H1 (cell line): Measurements from ENCODE around the gene GMEB2. TPM values are rescaled to one million over a fixed set of nuclear protein-coding genes. Genes with fewer than 3 reads are reported as not detected.

Source experiments
- CTCF ChIA-PET: fragments of 300-600 bp; sonication (Branson Sonifier 250); formaldehyde crosslinking; loops from one replicate; lab custom pipeline; 2021; ENCODE audit not compliant: partially characterized antibody; lab: Charles Lee
- POLR2A ChIA-PET: fragments of 300-600 bp; sonication (Branson Sonifier 250); formaldehyde crosslinking; loops from one replicate; lab custom pipeline; 2021; ENCODE audit warnings: inconsistent platforms; ENCODE audit not compliant: partially characterized antibody; lab: Charles Lee
- DNase-seq, 2 experiments: peaks; one replicate each; pipeline versions ENCODE4 v3.0.0 to v3.0.0-alpha.2; 2010 to 2022; ENCODE audit warnings: low spot score in 2 of 2, low read depth in 1 of 2, mixed read lengths in 1 of 2
- FAIRE-seq: peaks from 2 replicates; lab custom pipeline; 2011; peaks lifted over from hg19 to GRCh38; lab: Jason Lieb, UNC
- H2AFZ ChIP-seq: 2 replicates; pipeline ENCODE4 v1.8.1; 2012; ENCODE audit warnings: low read length, inconsistent platforms
- H2AK5ac ChIP-seq: 2 replicates; pipeline ENCODE4 v1.6.1; 2013; ENCODE audit warnings: low read depth, low read length
- H2BK120ac ChIP-seq: replicated peaks from 2 replicates; pipeline ENCODE3; 2013; ENCODE audit warnings: low read depth, low read length, inconsistent platforms
- H2BK12ac ChIP-seq: 2 replicates; pipeline ENCODE4 v1.6.1; 2013; ENCODE audit warnings: low read depth, low read length
- H2BK15ac ChIP-seq: 2 replicates; pipeline ENCODE4 v1.6.1; 2013; ENCODE audit warnings: low read length
- H2BK20ac ChIP-seq: 2 replicates; pipeline ENCODE4 v1.6.1; 2013; ENCODE audit warnings: low read length
- H2BK5ac ChIP-seq: 2 replicates; pipeline ENCODE4 v1.6.1; 2013; ENCODE audit warnings: low read depth, low read length
- H3K14ac ChIP-seq: 2 replicates; pipeline ENCODE4 v1.6.1; 2013; ENCODE audit warnings: inconsistent platforms; ENCODE audit not compliant: insufficient read length
- H3K18ac ChIP-seq: 2 replicates; pipeline ENCODE4 v1.6.1; 2013; ENCODE audit warnings: low read length; ENCODE audit errors: extremely low read depth
- H3K23ac ChIP-seq: 2 replicates; pipeline ENCODE4 v1.6.1; 2013; ENCODE audit warnings: inconsistent platforms; ENCODE audit not compliant: insufficient read length
- H3K23me2 ChIP-seq: 2 replicates; pipeline ENCODE4 v1.6.1; 2013; ENCODE audit warnings: low read depth, low read length
- H3K27ac ChIP-seq: 2 replicates; pipeline ENCODE4 v1.6.1; 2011; ENCODE audit warnings: low read depth, low read length, inconsistent platforms
- H3K27me3 ChIP-seq, 4 experiments: replicated peaks in 1 of 4; 1 replicate in 1 of 4; 2 replicates in 3 of 4; pipeline versions ENCODE4 v1.6.1 to v1.8.1; 2011 to 2013; ENCODE audit warnings: low read length in 3 of 4, mild to moderate bottlenecking in 3 of 4, inconsistent platforms in 2 of 4, mixed read lengths in 2 of 4, moderate library complexity in 1 of 4; ENCODE audit not compliant: control insufficient read depth in 3 of 4, insufficient read depth in 3 of 4; ENCODE audit errors: extremely low read depth in 1 of 4
- H3K36me3 ChIP-seq, 4 experiments: 2 replicates each; pipeline versions ENCODE4 v1.6.1 to v1.8.1; 2011 to 2013; ENCODE audit warnings: mild to moderate bottlenecking in 4 of 4, low read length in 3 of 4, moderate library complexity in 2 of 4, control low read depth in 1 of 4, inconsistent platforms in 1 of 4; ENCODE audit not compliant: insufficient read depth in 4 of 4, control insufficient read depth in 2 of 4
- H3K4ac ChIP-seq: replicated peaks from 2 replicates; pipeline ENCODE3; 2013; ENCODE audit warnings: low read length, low read depth, mixed read lengths, inconsistent platforms; ENCODE audit not compliant: insufficient read length
- H3K4me1 ChIP-seq, 4 experiments: replicated peaks in 1 of 4; 1 replicate in 1 of 4; 2 replicates in 3 of 4; pipeline versions ENCODE4 v1.6.1 to v1.8.1; 2011 to 2013; ENCODE audit warnings: low read length in 3 of 4, inconsistent platforms in 2 of 4, mixed read lengths in 1 of 4; ENCODE audit not compliant: insufficient read depth in 4 of 4, control insufficient read depth in 3 of 4
- H3K4me2 ChIP-seq, 2 experiments: 2 replicates each; pipeline versions ENCODE4 v1.6.1 to v1.8.1; 2011 to 2013; ENCODE audit warnings: low read depth in 2 of 2, low read length in 2 of 2, control low read depth in 1 of 2, inconsistent platforms in 1 of 2, mild to moderate bottlenecking in 1 of 2; ENCODE audit not compliant: insufficient read depth in 1 of 2
- H3K4me3 ChIP-seq, 4 experiments: fragments of 200-600, 300-600 bp in 1 of 4; sonication (generic), shearing (Covaris generic), sonication (Bioruptor Twin) in 1 of 4; 2 replicates each; pipeline versions ENCODE4 v1.5.1 to v1.8.1; 2011 to 2016; ENCODE audit warnings: low read length in 4 of 4, low read depth in 3 of 4, control low read depth in 2 of 4, inconsistent platforms in 2 of 4, mild to moderate bottlenecking in 2 of 4, mixed read lengths in 1 of 4, moderate library complexity in 1 of 4; ENCODE audit not compliant: insufficient read depth in 2 of 4; ENCODE audit errors: extremely low read depth in 1 of 4
- H3K56ac ChIP-seq: replicated peaks from 2 replicates; pipeline ENCODE3; 2013; ENCODE audit warnings: low read depth, mild to moderate bottlenecking, mixed read lengths, low read length, inconsistent platforms; ENCODE audit not compliant: insufficient read length
- H3K79me1 ChIP-seq: 2 replicates; pipeline ENCODE4 v1.6.1; 2013; ENCODE audit warnings: low read depth, low read length, control low read depth
- H3K79me2 ChIP-seq, 2 experiments: 2 replicates each; pipeline versions ENCODE4 v1.6.1 to v1.8.1; 2012 to 2013; ENCODE audit warnings: low read length in 2 of 2, mild to moderate bottlenecking in 2 of 2, inconsistent platforms in 1 of 2; ENCODE audit not compliant: insufficient read depth in 2 of 2, control insufficient read depth in 1 of 2
- H3K9ac ChIP-seq, 4 experiments: replicated peaks in 1 of 4; 1 replicate in 1 of 4; 2 replicates in 3 of 4; pipeline versions ENCODE4 v1.6.1 to v1.8.1; 2011 to 2013; ENCODE audit warnings: low read depth in 3 of 4, low read length in 3 of 4, control low read depth in 2 of 4, mild to moderate bottlenecking in 2 of 4, moderate library complexity in 2 of 4, inconsistent platforms in 1 of 4; ENCODE audit errors: extremely low read depth in 1 of 4
- H3K9me3 ChIP-seq, 2 experiments: 2 replicates each; pipeline versions ENCODE4 v1.6.1 to v1.8.1; 2012 to 2013; ENCODE audit warnings: mild to moderate bottlenecking in 2 of 2, moderate library complexity in 2 of 2, control low read depth in 1 of 2, inconsistent platforms in 1 of 2, low read depth in 1 of 2, low read length in 1 of 2, mixed read lengths in 1 of 2; ENCODE audit not compliant: insufficient read depth in 2 of 2
- H4K20me1 ChIP-seq, 2 experiments: replicated peaks in 1 of 2; 2 replicates each; pipeline versions ENCODE3 to v1.8.1; 2011 to 2013; ENCODE audit warnings: inconsistent platforms in 2 of 2, low read length in 2 of 2, mild to moderate bottlenecking in 1 of 2; ENCODE audit not compliant: insufficient read depth in 2 of 2, control insufficient read depth in 1 of 2
- H4K5ac ChIP-seq: 2 replicates; pipeline ENCODE4 v1.6.1; 2013; ENCODE audit warnings: low read length, low read depth, mixed read lengths, inconsistent platforms; ENCODE audit not compliant: insufficient read length
- H4K8ac ChIP-seq: 2 replicates; pipeline ENCODE4 v1.8.0; 2013; ENCODE audit warnings: mild to moderate bottlenecking, moderate library complexity, low read length, inconsistent platforms; ENCODE audit not compliant: insufficient read depth; ENCODE audit errors: extremely low read depth
- H4K91ac ChIP-seq: replicated peaks from 2 replicates; pipeline ENCODE3; 2013; ENCODE audit warnings: low read length, mixed read lengths, inconsistent platforms; ENCODE audit not compliant: insufficient read length
- CTBP2 ChIP-seq: IDR thresholded peaks from 2 replicates; pipeline ENCODE4 v1.7.0; 2011; ENCODE audit warnings: borderline replicate concordance, mild to moderate bottlenecking, moderate library complexity, mixed read lengths, low read length; ENCODE audit not compliant: insufficient read depth, insufficient read length
- EGR1 ChIP-seq: IDR thresholded peaks from 2 replicates; pipeline ENCODE4 v1.6.1; 2011; ENCODE audit warnings: low read depth, low read length, borderline replicate concordance
- EZH2 ChIP-seq: fragments of 200-600 bp; sonication (generic); IDR thresholded peaks from 2 replicates; pipeline ENCODE4 v1.7.1; 2012; ENCODE audit warnings: low read depth, mild to moderate bottlenecking, moderate library complexity, low read length, inconsistent platforms; ENCODE audit not compliant: severe bottlenecking
- POLR2AphosphoS5 ChIP-seq: IDR thresholded peaks from 2 replicates; pipeline ENCODE4 v1.6.1; 2011; ENCODE audit warnings: low read depth, low read length
- RFX5 ChIP-seq: IDR thresholded peaks from 2 replicates; pipeline ENCODE4 v1.6.1; 2011; ENCODE audit warnings: low read depth, low read length, improper control_type of control experiment, borderline replicate concordance
- YY1 ChIP-seq: IDR thresholded peaks from 2 replicates; pipeline ENCODE4 v1.6.1; 2011; ENCODE audit warnings: low read depth, mild to moderate bottlenecking, low read length
- WGBS, 2 experiments: shearing (Covaris generic) in 1 of 2; methylation state at CpG; one replicate each; pipeline versions ENCODE4 v1.1.6 to v1.1.7; 2013 to 2015; ENCODE audit warnings: low lambda C conversion rate in 2 of 2, mixed read lengths in 2 of 2, inconsistent platforms in 1 of 2, low coverage in 1 of 2, missing lambda C conversion rate in 1 of 2; ENCODE audit not compliant: insufficient replicate concordance in 2 of 2, insufficient coverage in 1 of 2, insufficient read length in 1 of 2; ENCODE audit errors: extremely low coverage in 1 of 2, missing lambda C conversion rate in 1 of 2; 5-methylcytosine and 5-hydroxymethylcytosine counted together
- polyA plus RNA-seq, 7 experiments: library from polyadenylated mRNA; depleted of rRNA in 3 of 7; stranded (reverse) in 5 of 7; unstranded in 2 of 7; fragments of >200 nt in 5 of 7; fragments of 200-250 nt in 2 of 7; gene quantifications; 1 replicate in 5 of 7; 2 replicates in 1 of 7; 4 replicates in 1 of 7; pipeline versions ENCODE4 v1.2.1 to v1.2.3, GENCODE V29; 2011 to 2013; ENCODE audit warnings: missing spikeins in 2 of 7, mixed read lengths in 2 of 7
- total RNA-seq: library from RNA; stranded (reverse); fragmentation: NEBNext Ultra II Directional; extraction: Animal tissue kit (Norgen Biotek cat#: 25700); gene quantifications from 2 replicates; pipeline ENCODE4 v1.2.1, GENCODE V29; 2021

Gene GMEB2
- total and polyA plus RNA-seq, 2 of the 8 experiments (the other 6 are each of a cell fraction or from before 2014, with no cell fraction given) = 12.9 to 14.2 TPM

- Histone ChIP-seq H2BK5ac (no peak overlapping the region), H2AFZ (no peak overlapping the region), H3K36me3 (no peaks in the 10 kb centered on the region; a peak in 4 of 8 replicates), H3K27me3 (no peaks in the 10 kb centered on the region), H2BK20ac (no peak overlapping the region), H3K23me2 (no peaks in the 10 kb centered on the region), H3K18ac (no peak overlapping the region), H3K23ac (no peak overlapping the region), H3K79me2 (no peaks in the 10 kb centered on the region), H4K5ac (no peak overlapping the region), H3K4me2 (no peak overlapping the region), H3K56ac (no peak overlapping the region), H3K4me1 (no peaks in the 10 kb centered on the region), H2BK15ac (no peak overlapping the region), H4K8ac (peak overlapping the region; percentile 25), H2AK5ac (no peak overlapping the region), H3K4me3 (no peak overlapping the region), H3K27ac (no peak overlapping the region), H3K4ac (no peak overlapping the region), H3K14ac (no peak overlapping the region), H3K9ac (no peak overlapping the region), H3K79me1 (no peaks in the 10 kb centered on the region), H2BK12ac (no peak overlapping the region), H2BK120ac (no peak overlapping the region), H3K9me3 (no peaks in the 10 kb centered on the region), H4K20me1 (no peaks in the 10 kb centered on the region), H4K91ac (no peak overlapping the region)
- 95% methylated on average over 47 of the region's 62 CpGs; no CpG with 5 or more reads in 1 of the 2 experiments for WGBS, 2 experiments
- FAIRE-seq (no peak), DNase-seq (no peak)
- ChIA-PET CTCF (interaction anchor here (1.0 to 1.7 kb wide), 3 partner anchors 68 to 122 kb away, joined by 3 to 4 read pairs (median 3); no protein-coding TSS in a partner anchor), POLR2A (interaction anchor here (1.1 to 3.4 kb wide), 2 partner anchors 10 to 13 kb away, joined by 3 to 12 read pairs; partner anchors contain the start of gene HELZ2)
- TF ChIP-seq CTBP2 = no peak
- no peak for TF ChIP-seq EGR1
- TF ChIP-seq POLR2AphosphoS5 = no peak
- no peak for TF ChIP-seq EZH2
- TF ChIP-seq RFX5 = no peak
- no peak for TF ChIP-seq YY1
Observed at GRCh38 chr20:63564036-63564810, 62.7 kb downstream of the GMEB2 start.
